HCT116 (cell line): ENCODE measurements around the gene CACNA1C.

Experiments used
- ATF3 ChIP-seq: IDR thresholded peaks from 2 replicates; pipeline ENCODE4 v1.6.1; 2012
- CTCF ChIP-seq, 3 experiments: fragments of 200-600 bp in 1 of 3; sonication (generic) in 1 of 3; IDR thresholded peaks in 2 of 3; conservative IDR thresholded peaks in 1 of 3; 2 replicates each; pipeline ENCODE4 v1.5.1; 2012 to 2017; ENCODE audit warnings: low read depth in 2 of 3, low read length in 2 of 3, antibody characterized with exemption in 1 of 3, borderline replicate concordance in 1 of 3, control low read depth in 1 of 3, mild to moderate bottlenecking in 1 of 3, mixed read lengths in 1 of 3, mixed run types in 1 of 3, moderate library complexity in 1 of 3; ENCODE audit not compliant: insufficient read depth in 1 of 3
- EZH2 ChIP-seq: fragments of 200-600 bp; sonication (generic); IDR thresholded peaks from 2 replicates; pipeline ENCODE4 v1.6.1; 2017; ENCODE audit warnings: antibody characterized with exemption, mixed run types
- EZH2phosphoT487 ChIP-seq: fragments of 200-600 bp; IDR thresholded peaks from 2 replicates; pipeline ENCODE4 v1.6.1; 2018; ENCODE audit warnings: antibody characterized with exemption, borderline replicate concordance
- JUND ChIP-seq: IDR thresholded peaks from 2 replicates; pipeline ENCODE4 v1.6.1; 2012
- MAX ChIP-seq: IDR thresholded peaks from 2 replicates; pipeline ENCODE4 v1.6.1; 2012
- POLR2A ChIP-seq: IDR thresholded peaks from 2 replicates; pipeline ENCODE4 v1.7.0; 2011; ENCODE audit warnings: borderline replicate concordance; ENCODE audit not compliant: insufficient read depth, insufficient read length; ENCODE audit errors: extremely low read depth
- POLR2AphosphoS5 ChIP-seq: IDR thresholded peaks from 2 replicates; pipeline ENCODE4 v1.6.1; 2011; ENCODE audit warnings: mild to moderate bottlenecking, low read depth, low read length, moderate library complexity
- RAD21 ChIP-seq: IDR thresholded peaks from 2 replicates; pipeline ENCODE4 v1.6.1; 2012; ENCODE audit warnings: low read depth, mild to moderate bottlenecking
- SRF ChIP-seq: IDR thresholded peaks from 2 replicates; pipeline ENCODE4 v1.6.1; 2012; ENCODE audit warnings: low read depth
- YY1 ChIP-seq: IDR thresholded peaks from 2 replicates; pipeline ENCODE4 v1.6.1; 2011; ENCODE audit warnings: low read length, low read depth, moderate library complexity, mild to moderate bottlenecking; ENCODE audit not compliant: insufficient replicate concordance; ENCODE audit errors: extremely low read depth
- ZBTB33 ChIP-seq: IDR thresholded peaks from 2 replicates; pipeline ENCODE4 v1.6.1; 2011; ENCODE audit warnings: mild to moderate bottlenecking, low read length, moderate library complexity; ENCODE audit not compliant: insufficient replicate concordance; ENCODE audit errors: extremely low read depth
- ZNF274 ChIP-seq: fragments of 200-500 bp; sonication (Bioruptor generic); IDR thresholded peaks from 2 replicates; pipeline ENCODE4 v1.6.1; 2014; ENCODE audit warnings: mild to moderate bottlenecking, low read depth, low read length, inconsistent platforms

- TF ChIP-seq POLR2A (no peak), CTCF (IDR thresholded peaks at IDR 0.05 in 2 of 3, conservative IDR thresholded peaks at IDR 0.05 in 1 of 3; ENCODE audit: borderline replicate concordance in 1 of 3, insufficient read depth in 1 of 3, low read depth in 2 of 3, low read length in 2 of 3) (no peak), ZBTB33 (no peak), EZH2phosphoT487 (no peak), JUND (no peak), MAX (no peak), ZNF274 (no peak), SRF (no peak), RAD21 (no peak), EZH2 (no peak), ATF3 (no peak), POLR2AphosphoS5 (no peak), YY1 (no peak)
Measured at GRCh38 chr12:2539938-2540337, 487.2 kb downstream of the CACNA1C start.
